SK-N-MC (cell line): ENCODE measurements around the gene NUDT21.

Source experiments
- EZH2 ChIP-seq: fragments of 200-600 bp; sonication (generic); IDR thresholded peaks from one replicate; pipeline ENCODE4 v1.6.1; 2017; ENCODE audit warnings: antibody characterized with exemption
- FOXP2 ChIP-seq: optimal IDR thresholded peaks from 2 replicates; pipeline ENCODE3; 2011; ENCODE audit warnings: mild to moderate bottlenecking, moderate library complexity; ENCODE audit not compliant: insufficient read depth; ENCODE audit errors: extremely low read length, control extremely low read depth

DNA sequence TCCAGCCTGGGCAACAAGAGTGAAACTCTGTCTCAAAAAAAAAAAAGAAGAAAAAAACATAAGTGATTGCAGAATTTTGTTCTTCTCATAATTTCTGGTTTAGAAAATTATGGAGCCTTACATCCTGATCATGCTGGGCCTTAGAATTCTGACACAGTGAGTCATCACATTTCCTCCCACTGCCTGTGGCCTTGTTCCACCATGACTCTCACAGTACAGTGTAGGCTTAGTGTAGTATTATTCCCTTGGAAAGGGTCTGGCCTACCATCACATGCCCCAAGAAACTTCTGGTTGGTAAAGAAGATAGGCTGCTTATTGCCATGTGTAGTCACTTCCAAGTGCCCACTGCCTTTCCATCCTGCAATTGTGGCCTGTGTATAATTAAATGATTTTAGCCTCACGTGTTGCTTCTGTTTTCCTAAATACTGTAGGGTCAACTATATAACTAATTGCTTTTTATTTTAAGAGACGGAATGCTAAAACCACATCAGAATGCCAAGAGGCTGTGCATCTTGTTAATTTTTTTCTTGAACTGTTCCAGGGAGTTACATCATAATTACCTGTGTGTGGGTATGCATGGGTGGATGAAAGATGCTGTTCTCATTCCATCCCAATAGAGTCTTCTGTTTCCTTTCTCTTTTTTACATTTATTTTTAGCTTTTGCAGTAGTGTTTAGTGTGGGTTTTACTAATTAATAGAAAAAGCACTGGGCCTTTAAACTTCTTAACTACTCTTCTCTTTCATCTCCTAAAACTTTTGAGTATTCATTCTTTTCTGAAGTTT, 26.2 kb upstream of the NUDT21 start:
- TF ChIP-seq EZH2 (no peak), FOXP2 (no peak)
